ENCODE measurements around the gene TOGARAM2.
"Not testable (repeated sequence)": the region's sequence is repeated elsewhere in the genome, so short reads cannot be mapped to it uniquely, and the experiment has no call there.

TOGARAM2 gene

GRCh38 chr2:29080886-29081743 lies 100.0 kb downstream of the TOGARAM2 start:
- no peak for DNase-seq

- DNase-seq = no peak
These were observed 101.9 kb downstream of the TOGARAM2 start for GRCh38 chr2:29082804-29083495.

- no peak for DNase-seq
These were observed 103.5 kb downstream of the TOGARAM2 start for GRCh38 chr2:29084554-29084953.

- DNase-seq = not testable (repeated sequence)
These were observed 109.2 kb downstream of the TOGARAM2 start for GRCh38 chr2:29090311-29090710.

- DNase-seq = no peak
These were observed 115.9 kb downstream of the TOGARAM2 start for GRCh38 chr2:29096969-29097368.

GRCh38 chr2:29097569-29097968 lies 116.5 kb downstream of the TOGARAM2 start:
- no peak for DNase-seq

GRCh38 chr2:29100564-29100963 lies 119.5 kb downstream of the TOGARAM2 start:
- DNase-seq = no peak

All from DMS 273 treated with DMSO at 0.1 percent for 48 hours (cell line).